Activated naive CD8-positive, alpha-beta T cell treated with anti-CD3 and anti-CD28 coated beads, Interleukin-2, amount 50 U/mL, for 24 hours (primary cell): ENCODE measurements around the gene SLCO2A1.

ENCODE experiments used
- ATAC-seq: fragments of 150-1000 bp; cut with Tn5 transposase; one replicate; pipeline ENCODE4 v1.10.0; 2021
- DNase-seq: peaks from one replicate; pipeline ENCODE4 v3.0.0; 2021
- H3K27ac Mint-ChIP-seq: one replicate; pipeline ENCODE4 v1.8.0; 2021; ENCODE audit warnings: mild to moderate bottlenecking, mixed read lengths
- H3K27me3 Mint-ChIP-seq: one replicate; pipeline ENCODE4 v1.8.0; 2021; ENCODE audit warnings: mixed read lengths
- H3K36me3 Mint-ChIP-seq: one replicate; pipeline ENCODE4 v1.8.0; 2021; ENCODE audit warnings: low read depth, mixed read lengths
- H3K4me1 Mint-ChIP-seq: one replicate; pipeline ENCODE4 v1.8.0; 2021; ENCODE audit warnings: mixed read lengths
- H3K4me3 Mint-ChIP-seq: one replicate; pipeline ENCODE4 v1.8.0; 2021; ENCODE audit warnings: mild to moderate bottlenecking, moderate library complexity, mixed read lengths
- H3K9me3 Mint-ChIP-seq: one replicate; pipeline ENCODE4 v1.8.0; 2021; ENCODE audit warnings: mixed read lengths

Gene SLCO2A1

GRCh38 chr3:134004841-134005240 lies 24.9 kb downstream of the SLCO2A1 start:
- Mint-ChIP-seq H3K4me3 (no peak overlapping the region), H3K4me1 (no peaks in the 10 kb centered on the region), H3K27ac (no peak overlapping the region), H3K27me3 (peaks cover 4% of the 10 kb centered on the region), H3K36me3 (no peaks in the 10 kb centered on the region), H3K9me3 (peaks cover 9% of the 10 kb centered on the region)
- no peak for ATAC-seq
- no peak for DNase-seq

DNA sequence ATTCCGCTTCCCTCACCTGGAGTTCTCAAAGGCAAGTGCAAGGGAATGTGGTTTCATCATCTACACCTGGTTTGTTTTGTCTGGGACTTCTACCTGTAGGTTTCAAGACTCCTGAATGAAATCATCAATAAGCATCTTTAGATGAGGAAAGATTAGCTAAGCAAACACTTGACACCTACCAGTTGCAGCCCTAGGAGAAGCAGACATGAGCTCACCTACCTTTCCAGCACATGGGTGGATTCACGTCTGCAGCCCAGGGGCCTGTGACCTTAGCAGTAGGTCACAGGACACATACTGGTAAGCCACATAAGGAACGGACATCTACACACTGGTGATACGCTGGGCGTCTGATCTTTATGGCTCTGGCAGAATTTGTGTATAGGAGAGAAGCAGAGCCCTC lies 26.7 kb downstream of the SLCO2A1 start:
- peaks cover 9% of the 10 kb centered on the region for H3K9me3 Mint-ChIP-seq
- DNase-seq (no peak), ATAC-seq (no peak)
- no peak overlapping the region for H3K4me3 Mint-ChIP-seq
- H3K36me3 Mint-ChIP-seq, result no peaks in the 10 kb centered on the region
- no peaks in the 10 kb centered on the region for H3K4me1 Mint-ChIP-seq
- H3K27me3 Mint-ChIP-seq, result peaks cover 4% of the 10 kb centered on the region
- no peak overlapping the region for H3K27ac Mint-ChIP-seq

GRCh38 chr3:134002306-134002705 lies 27.4 kb downstream of the SLCO2A1 start:
- H3K9me3 Mint-ChIP-seq, result peaks cover 9% of the 10 kb centered on the region
- no peaks in the 10 kb centered on the region for H3K4me1 Mint-ChIP-seq
- H3K4me3 Mint-ChIP-seq, result no peak overlapping the region
- DNase-seq (no peak), ATAC-seq (no peak)
- H3K36me3 Mint-ChIP-seq, result no peaks in the 10 kb centered on the region
- peaks cover 4% of the 10 kb centered on the region for H3K27me3 Mint-ChIP-seq
- no peak overlapping the region for H3K27ac Mint-ChIP-seq

DNA sequence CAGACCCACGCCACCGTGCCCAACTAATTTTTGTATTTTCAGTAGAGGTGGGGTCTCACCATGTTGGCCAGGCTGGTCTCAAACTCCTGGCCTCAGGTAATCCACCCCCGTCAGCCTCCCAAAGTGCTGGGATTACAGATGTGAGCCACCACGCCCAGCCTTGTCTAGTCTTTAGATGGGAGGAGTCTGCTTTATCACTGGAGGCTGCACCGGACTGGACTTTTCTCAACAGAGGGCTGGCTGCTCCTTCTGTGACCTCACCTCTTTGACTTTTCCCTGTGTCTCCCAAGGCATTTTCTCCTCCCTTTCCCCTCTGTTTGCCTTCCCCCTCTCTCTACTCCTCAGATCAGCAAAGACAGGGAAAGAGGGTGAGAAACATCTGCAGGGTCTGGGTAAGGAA lies 28.5 kb downstream of the SLCO2A1 start:
- DNase-seq (no peak), ATAC-seq (no peak)
- no peak overlapping the region for H3K4me3 Mint-ChIP-seq
- H3K27ac Mint-ChIP-seq, result no peak overlapping the region
- H3K36me3 Mint-ChIP-seq, result no peaks in the 10 kb centered on the region
- H3K27me3 Mint-ChIP-seq, result peaks cover 4% of the 10 kb centered on the region
- peaks cover 9% of the 10 kb centered on the region for H3K9me3 Mint-ChIP-seq
- H3K4me1 Mint-ChIP-seq, result no peaks in the 10 kb centered on the region

DNA sequence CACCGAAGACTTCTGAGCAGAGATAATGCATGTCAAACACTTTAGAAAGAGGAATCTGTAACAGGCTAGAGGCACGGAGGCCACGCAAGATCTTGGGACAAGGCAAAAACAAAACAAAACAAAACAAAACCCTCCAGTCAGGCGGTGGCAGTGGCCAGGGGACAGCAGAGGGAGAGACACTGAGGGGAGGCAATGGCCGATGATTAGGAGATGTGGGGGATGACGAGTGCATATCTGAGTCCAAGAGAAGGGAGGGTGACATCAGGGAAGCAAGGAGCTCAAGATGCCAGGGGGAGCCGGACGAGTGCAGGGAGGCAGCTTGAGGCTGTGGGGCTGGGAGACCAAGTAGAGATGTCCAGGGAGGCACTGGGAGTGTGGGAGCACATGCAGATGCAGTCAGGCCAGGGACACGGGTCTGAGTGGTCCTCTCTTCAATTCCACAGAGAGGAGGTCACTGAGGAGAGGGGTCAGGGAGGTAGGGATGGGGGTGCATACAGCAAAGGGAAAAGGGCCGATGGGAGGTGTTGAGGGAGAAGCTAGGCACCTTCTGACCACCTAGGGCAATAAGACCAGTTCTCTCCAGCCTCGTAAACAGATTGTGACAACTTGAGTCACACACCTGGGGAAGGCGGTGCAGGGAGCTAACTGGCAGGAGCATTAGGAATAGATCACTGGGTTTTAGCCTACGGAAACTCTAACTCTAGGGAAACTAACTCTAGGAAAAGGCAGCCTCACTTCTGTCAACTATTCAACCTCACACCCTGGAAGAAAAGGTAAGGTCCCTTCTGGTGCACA lies 29.6 kb downstream of the SLCO2A1 start:
- H3K36me3 Mint-ChIP-seq, result no peaks in the 10 kb centered on the region
- no peak overlapping the region for H3K27ac Mint-ChIP-seq
- no peak overlapping the region for H3K4me3 Mint-ChIP-seq
- peaks cover 4% of the 10 kb centered on the region for H3K27me3 Mint-ChIP-seq
- peaks cover 7% of the 10 kb centered on the region for H3K9me3 Mint-ChIP-seq
- DNase-seq (no peak), ATAC-seq (no peak)
- no peaks in the 10 kb centered on the region for H3K4me1 Mint-ChIP-seq

GRCh38 chr3:133998691-133999241 lies 31.0 kb downstream of the SLCO2A1 start:
- Mint-ChIP-seq H3K27me3 (peaks cover 4% of the 10 kb centered on the region), H3K4me1 (no peaks in the 10 kb centered on the region), H3K4me3 (no peak overlapping the region), H3K36me3 (no peaks in the 10 kb centered on the region), H3K9me3 (no peaks in the 10 kb centered on the region), H3K27ac (no peak overlapping the region)
- ATAC-seq, result no peak
- no peak for DNase-seq

DNA sequence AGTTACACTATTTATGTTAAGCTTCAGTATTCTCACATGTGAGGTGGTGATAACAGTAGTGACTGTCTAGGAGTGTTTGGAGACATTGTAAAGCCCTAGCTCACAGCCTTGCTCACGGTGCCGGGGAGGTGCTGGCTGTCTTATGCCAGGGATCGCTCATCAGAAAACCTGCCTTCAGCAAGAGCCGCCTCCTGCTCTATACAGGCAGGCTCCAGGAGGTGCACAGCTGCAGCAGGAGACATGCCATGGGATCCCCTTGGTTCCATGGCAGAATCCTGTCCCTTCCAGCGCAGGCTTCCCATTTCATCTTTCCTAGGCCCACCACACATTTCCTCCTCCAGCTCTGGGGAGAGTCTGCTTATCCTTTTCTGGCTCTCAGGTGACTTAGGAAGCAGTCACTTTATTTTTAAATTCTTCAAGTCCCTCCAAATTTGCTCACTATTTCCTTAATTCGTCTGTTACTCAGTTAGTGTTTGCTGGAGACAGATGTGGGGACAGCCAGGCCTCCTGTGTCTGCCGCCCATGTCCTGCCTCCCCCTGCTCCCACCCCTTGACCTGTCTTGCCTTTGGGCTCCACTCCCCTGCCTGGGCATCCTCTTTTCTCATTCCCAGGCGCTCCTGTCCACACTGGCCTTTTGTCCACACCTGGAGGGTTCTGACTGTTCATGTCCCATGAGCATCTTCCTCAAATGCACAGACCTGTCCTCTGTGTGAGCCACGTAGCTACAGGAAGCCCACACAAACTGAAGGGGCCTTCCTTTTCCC lies 31.7 kb downstream of the SLCO2A1 start:
- ATAC-seq, result no peak

DNA sequence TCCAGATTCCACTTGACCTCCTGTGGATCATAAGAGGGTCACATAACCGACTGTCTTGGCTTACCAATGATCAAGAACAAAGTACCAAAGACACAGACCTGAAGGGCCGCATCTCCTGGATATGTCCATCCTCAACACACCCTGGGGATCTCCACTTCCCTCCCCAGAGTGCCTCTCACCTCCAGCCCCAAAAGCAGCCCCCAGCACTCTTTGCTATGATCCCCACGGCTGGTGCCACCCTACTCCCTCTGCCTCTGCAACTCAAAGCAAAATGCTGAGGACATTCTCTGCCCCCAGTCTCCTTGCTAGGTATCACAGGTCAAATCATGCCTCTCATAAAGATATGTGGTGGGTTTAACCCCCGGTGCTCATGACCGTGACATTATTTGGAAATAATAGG lies 32.7 kb downstream of the SLCO2A1 start:
- Mint-ChIP-seq H3K27me3 (peaks cover 4% of the 10 kb centered on the region), H3K36me3 (no peaks in the 10 kb centered on the region), H3K4me1 (no peaks in the 10 kb centered on the region), H3K9me3 (no peaks in the 10 kb centered on the region), H3K27ac (no peak overlapping the region), H3K4me3 (no peak overlapping the region)
- no peak for ATAC-seq
- no peak for DNase-seq

More for the DNA sequence above, 31.7 kb downstream of the SLCO2A1 start:
- Mint-ChIP-seq H3K9me3 (no peaks in the 10 kb centered on the region), H3K36me3 (no peaks in the 10 kb centered on the region), H3K27ac (no peak overlapping the region), H3K27me3 (peaks cover 4% of the 10 kb centered on the region), H3K4me3 (no peak overlapping the region), H3K4me1 (no peaks in the 10 kb centered on the region)
- no peak for DNase-seq

- Mint-ChIP-seq H3K27ac (no peak overlapping the region), H3K27me3 (peaks cover 1% of the 10 kb centered on the region), H3K4me1 (no peaks in the 10 kb centered on the region), H3K9me3 (no peaks in the 10 kb centered on the region), H3K4me3 (no peak overlapping the region), H3K36me3 (no peaks in the 10 kb centered on the region)
- DNase-seq (no peak), ATAC-seq (no peak)
These were observed 33.5 kb downstream of the SLCO2A1 start for GRCh38 chr3:133996251-133996661.

DNA sequence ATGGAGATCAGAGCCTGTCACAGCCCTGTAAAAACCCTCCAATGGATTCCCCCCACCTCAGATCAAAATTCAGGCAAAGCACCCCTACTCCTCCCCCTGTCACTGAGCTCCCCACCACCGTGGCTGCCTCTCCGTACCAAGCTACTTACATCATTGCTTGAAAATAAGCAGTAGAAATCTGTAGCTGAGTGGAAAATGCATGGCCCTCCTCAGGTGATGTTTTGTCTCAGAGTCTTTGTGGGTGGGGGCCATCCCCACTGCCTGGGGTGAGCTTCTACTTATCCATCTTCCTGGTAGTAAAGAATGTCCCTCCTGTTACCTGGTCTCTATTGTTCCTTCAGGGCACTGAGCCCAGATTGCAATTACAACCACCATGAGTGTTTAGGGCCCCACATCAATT lies 34.5 kb downstream of the SLCO2A1 start:
- Mint-ChIP-seq H3K9me3 (no peaks in the 10 kb centered on the region), H3K4me1 (no peaks in the 10 kb centered on the region), H3K4me3 (no peak overlapping the region)

GRCh38 chr3:133994166-133994890 lies 35.4 kb downstream of the SLCO2A1 start:
- Mint-ChIP-seq H3K27ac (no peak overlapping the region), H3K4me1 (no peaks in the 10 kb centered on the region), H3K27me3 (peaks cover 1% of the 10 kb centered on the region), H3K4me3 (no peak overlapping the region), H3K9me3 (no peaks in the 10 kb centered on the region), H3K36me3 (no peaks in the 10 kb centered on the region)
- no peak for ATAC-seq
- no peak for DNase-seq

More for the DNA sequence above, 34.5 kb downstream of the SLCO2A1 start:
- ATAC-seq, result no peak
- no peak for DNase-seq
- Mint-ChIP-seq H3K36me3 (no peaks in the 10 kb centered on the region), H3K27me3 (peaks cover 1% of the 10 kb centered on the region), H3K27ac (no peak overlapping the region)

DNA sequence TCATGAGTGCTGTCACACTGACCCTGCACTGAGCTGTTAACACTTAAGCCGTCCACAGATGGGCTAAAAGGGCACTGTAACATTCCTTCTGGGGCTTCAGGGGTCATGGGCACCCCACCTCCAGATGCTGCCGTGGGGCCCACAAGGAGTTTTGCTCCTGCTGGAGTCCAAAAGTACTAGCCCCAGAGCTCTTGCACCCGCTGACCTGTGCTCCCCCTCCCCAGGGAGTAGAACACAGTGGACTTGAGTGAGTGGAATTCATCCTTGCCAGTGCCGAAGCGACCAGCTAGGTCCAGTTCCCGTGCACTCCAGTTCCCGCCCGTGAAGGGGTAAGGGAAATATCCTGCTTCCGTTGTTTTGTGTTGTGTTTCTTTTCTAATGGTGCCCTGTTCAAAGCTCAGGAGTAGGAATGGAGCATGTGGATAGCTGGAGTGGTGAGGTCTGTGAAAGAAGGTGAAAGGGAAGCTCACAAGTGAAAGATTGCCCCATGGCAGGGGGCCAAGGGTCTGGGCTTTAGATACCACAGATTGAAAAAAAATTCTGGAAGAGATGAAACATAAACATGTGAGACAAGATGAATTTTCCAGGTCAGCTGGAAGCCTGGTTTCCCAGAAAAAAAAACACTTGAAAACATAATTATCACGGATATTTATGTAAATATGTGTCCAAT lies 36.6 kb downstream of the SLCO2A1 start:
- no peaks in the 10 kb centered on the region for H3K36me3 Mint-ChIP-seq
- DNase-seq (no peak), ATAC-seq (no peak)
- H3K9me3 Mint-ChIP-seq, result no peaks in the 10 kb centered on the region
- H3K4me3 Mint-ChIP-seq, result no peak overlapping the region
- H3K4me1 Mint-ChIP-seq, result no peaks in the 10 kb centered on the region
- no peak overlapping the region for H3K27ac Mint-ChIP-seq
- peaks cover 4% of the 10 kb centered on the region for H3K27me3 Mint-ChIP-seq

GRCh38 chr3:133992381-133992780 lies 37.3 kb downstream of the SLCO2A1 start:
- no peaks in the 10 kb centered on the region for H3K9me3 Mint-ChIP-seq
- no peak for ATAC-seq
- no peaks in the 10 kb centered on the region for H3K4me1 Mint-ChIP-seq
- DNase-seq, result no peak
- peaks cover 4% of the 10 kb centered on the region for H3K27me3 Mint-ChIP-seq
- H3K27ac Mint-ChIP-seq, result no peak overlapping the region
- H3K36me3 Mint-ChIP-seq, result no peaks in the 10 kb centered on the region
- no peak overlapping the region for H3K4me3 Mint-ChIP-seq

DNA sequence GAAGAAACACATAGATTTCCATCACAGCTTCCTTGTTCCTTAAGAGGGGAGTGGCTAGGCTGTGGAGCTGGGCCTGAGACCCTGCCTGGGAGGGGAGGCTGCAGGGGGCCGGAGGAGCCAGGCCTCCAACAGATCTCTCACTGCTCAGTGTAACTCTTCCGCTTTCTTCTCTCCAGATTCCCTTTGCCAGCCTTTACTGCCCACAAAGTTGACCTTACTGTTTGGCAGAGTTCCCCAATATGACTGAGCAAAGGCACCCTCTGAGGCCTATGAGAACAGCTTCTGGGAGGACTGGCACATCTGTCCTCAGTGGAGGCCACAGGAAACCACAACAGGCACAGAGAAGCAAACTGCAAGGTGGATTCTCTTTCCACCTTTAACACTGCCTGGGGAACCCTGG lies 38.1 kb downstream of the SLCO2A1 start:
- Mint-ChIP-seq H3K9me3 (no peaks in the 10 kb centered on the region), H3K4me1 (no peaks in the 10 kb centered on the region), H3K36me3 (no peaks in the 10 kb centered on the region), H3K27me3 (peaks cover 4% of the 10 kb centered on the region), H3K4me3 (no peak overlapping the region), H3K27ac (no peak overlapping the region)
- no peak for DNase-seq
- ATAC-seq, result no peak
